Osteocyte (in vitro differentiated cells): ENCODE results near the gene PGLYRP4. TPM values are rescaled to one million over a fixed set of nuclear protein-coding genes. Genes with fewer than 3 reads are reported as not detected.

Experiments
- DNase-seq: peaks from one replicate; pipeline ENCODE4 v3.0.0; 2021; ENCODE audit warnings: mixed read lengths; ENCODE audit not compliant: unreplicated experiment; ENCODE audit errors: extremely low spot score
- H3K27ac Mint-ChIP-seq: one replicate; pipeline ENCODE4 v1.8.0; 2021; ENCODE audit warnings: mild to moderate bottlenecking, mixed read lengths; ENCODE audit not compliant: unreplicated experiment
- H3K27me3 Mint-ChIP-seq: one replicate; pipeline ENCODE4 v1.8.0; 2021; ENCODE audit warnings: mixed read lengths; ENCODE audit not compliant: unreplicated experiment
- H3K36me3 Mint-ChIP-seq: one replicate; pipeline ENCODE4 v1.8.0; 2021; ENCODE audit warnings: mixed read lengths; ENCODE audit not compliant: unreplicated experiment
- H3K4me1 Mint-ChIP-seq: one replicate; pipeline ENCODE4 v1.8.0; 2021; ENCODE audit warnings: mixed read lengths; ENCODE audit not compliant: unreplicated experiment
- H3K4me3 Mint-ChIP-seq: one replicate; pipeline ENCODE4 v1.8.0; 2021; ENCODE audit warnings: mild to moderate bottlenecking, moderate library complexity, mixed read lengths; ENCODE audit not compliant: unreplicated experiment
- H3K9me3 Mint-ChIP-seq: one replicate; pipeline ENCODE4 v1.8.0; 2021; ENCODE audit warnings: mixed read lengths; ENCODE audit not compliant: unreplicated experiment
- total RNA-seq: library from RNA; stranded (reverse); gene quantifications from 2 replicates; pipeline ENCODE4 v1.2.1, GENCODE V29; 2021
- TF ChIP-seq, protein P1 (sequence below): fragments of 200-600 bp; sonication (generic); IDR thresholded peaks from 2 replicates; pipeline ENCODE4 v1.5.0; 2021; ENCODE audit warnings: antibody characterized with exemption, mild to moderate bottlenecking, moderate library complexity

PGLYRP4 gene
- total RNA-seq, 1 donor from 2014 or later = not detected

DNA sequence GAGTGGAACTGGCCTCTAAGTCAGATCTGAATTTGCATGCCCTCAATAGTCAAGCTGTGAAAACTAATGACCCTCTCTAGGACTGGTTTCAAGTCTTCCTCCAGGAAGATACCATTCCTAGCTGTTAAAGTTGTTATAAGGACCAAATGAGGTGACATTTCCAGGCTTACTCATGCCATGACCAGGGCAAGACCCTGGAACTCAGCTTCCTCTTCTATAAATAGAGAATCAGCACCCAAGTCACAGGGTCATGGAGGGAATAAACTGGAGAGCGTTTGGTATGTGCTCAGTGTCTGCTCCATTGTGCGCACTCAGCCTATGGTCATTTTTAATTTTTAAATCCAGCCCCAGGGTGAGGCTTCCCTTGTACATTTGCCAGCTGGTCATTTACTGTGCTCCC is 11.5 kb upstream of the PGLYRP4 start:
- DNase-seq = no peak
- Mint-ChIP-seq H3K27me3 (peaks cover 7% of the 10 kb centered on the region), H3K4me3 (no peak overlapping the region), H3K36me3 (no peaks in the 10 kb centered on the region), H3K9me3 (no peaks in the 10 kb centered on the region), H3K27ac (no peak overlapping the region), H3K4me1 (no peaks in the 10 kb centered on the region)
- TF ChIP-seq, protein P1, sequence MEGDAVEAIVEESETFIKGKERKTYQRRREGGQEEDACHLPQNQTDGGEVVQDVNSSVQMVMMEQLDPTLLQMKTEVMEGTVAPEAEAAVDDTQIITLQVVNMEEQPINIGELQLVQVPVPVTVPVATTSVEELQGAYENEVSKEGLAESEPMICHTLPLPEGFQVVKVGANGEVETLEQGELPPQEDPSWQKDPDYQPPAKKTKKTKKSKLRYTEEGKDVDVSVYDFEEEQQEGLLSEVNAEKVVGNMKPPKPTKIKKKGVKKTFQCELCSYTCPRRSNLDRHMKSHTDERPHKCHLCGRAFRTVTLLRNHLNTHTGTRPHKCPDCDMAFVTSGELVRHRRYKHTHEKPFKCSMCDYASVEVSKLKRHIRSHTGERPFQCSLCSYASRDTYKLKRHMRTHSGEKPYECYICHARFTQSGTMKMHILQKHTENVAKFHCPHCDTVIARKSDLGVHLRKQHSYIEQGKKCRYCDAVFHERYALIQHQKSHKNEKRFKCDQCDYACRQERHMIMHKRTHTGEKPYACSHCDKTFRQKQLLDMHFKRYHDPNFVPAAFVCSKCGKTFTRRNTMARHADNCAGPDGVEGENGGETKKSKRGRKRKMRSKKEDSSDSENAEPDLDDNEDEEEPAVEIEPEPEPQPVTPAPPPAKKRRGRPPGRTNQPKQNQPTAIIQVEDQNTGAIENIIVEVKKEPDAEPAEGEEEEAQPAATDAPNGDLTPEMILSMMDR = no peak

DNA sequence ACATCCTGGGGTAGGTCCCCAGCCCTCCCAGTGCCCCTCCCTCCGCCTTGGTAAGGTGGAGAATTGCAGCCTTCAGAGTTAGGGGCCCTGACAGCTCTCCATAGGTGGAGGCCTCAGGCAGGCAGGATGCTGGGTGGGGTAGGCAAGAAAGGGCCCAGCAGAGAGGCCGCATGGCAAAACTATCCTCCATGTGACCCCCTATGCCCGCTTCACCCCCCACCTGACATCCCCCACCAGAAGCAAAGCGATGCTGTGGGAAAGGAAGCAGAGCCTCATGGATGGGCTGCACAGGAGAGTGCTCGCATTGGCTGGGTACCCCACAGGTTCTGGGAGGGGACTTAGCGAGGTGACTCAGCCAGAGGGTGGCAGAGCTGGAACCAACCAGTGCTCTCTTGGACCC is 10.6 kb upstream of the PGLYRP4 start:
- Mint-ChIP-seq H3K27me3 (peaks cover 4% of the 10 kb centered on the region), H3K4me3 (no peak overlapping the region), H3K4me1 (no peaks in the 10 kb centered on the region), H3K36me3 (no peaks in the 10 kb centered on the region), H3K27ac (no peak overlapping the region), H3K9me3 (no peaks in the 10 kb centered on the region)
- DNase-seq = peak; percentile 71
- TF ChIP-seq, protein P1 = no peak

DNA sequence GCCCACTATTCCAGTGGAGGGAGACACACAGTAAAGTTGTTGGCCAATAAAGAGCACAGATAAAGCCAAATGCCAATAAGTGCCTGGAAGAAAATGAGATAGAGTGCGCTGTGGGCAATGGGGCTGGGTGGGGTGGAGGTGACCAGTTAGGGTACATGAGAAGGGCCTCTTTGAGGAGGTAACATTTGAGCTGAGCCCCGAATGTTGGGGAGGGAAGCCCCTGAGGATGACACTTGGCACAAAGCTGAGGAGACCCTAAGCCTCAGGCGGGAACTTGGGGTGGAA is 10.0 kb upstream of the PGLYRP4 start:
- H3K4me3 Mint-ChIP-seq = no peak overlapping the region
- peaks cover 4% of the 10 kb centered on the region for H3K27me3 Mint-ChIP-seq
- DNase-seq = peak; percentile 57
- no peaks in the 10 kb centered on the region for H3K9me3 Mint-ChIP-seq
- TF ChIP-seq, protein P1 = no peak
- no peaks in the 10 kb centered on the region for H3K4me1 Mint-ChIP-seq
- H3K36me3 Mint-ChIP-seq = no peaks in the 10 kb centered on the region
- H3K27ac Mint-ChIP-seq = no peak overlapping the region

DNA sequence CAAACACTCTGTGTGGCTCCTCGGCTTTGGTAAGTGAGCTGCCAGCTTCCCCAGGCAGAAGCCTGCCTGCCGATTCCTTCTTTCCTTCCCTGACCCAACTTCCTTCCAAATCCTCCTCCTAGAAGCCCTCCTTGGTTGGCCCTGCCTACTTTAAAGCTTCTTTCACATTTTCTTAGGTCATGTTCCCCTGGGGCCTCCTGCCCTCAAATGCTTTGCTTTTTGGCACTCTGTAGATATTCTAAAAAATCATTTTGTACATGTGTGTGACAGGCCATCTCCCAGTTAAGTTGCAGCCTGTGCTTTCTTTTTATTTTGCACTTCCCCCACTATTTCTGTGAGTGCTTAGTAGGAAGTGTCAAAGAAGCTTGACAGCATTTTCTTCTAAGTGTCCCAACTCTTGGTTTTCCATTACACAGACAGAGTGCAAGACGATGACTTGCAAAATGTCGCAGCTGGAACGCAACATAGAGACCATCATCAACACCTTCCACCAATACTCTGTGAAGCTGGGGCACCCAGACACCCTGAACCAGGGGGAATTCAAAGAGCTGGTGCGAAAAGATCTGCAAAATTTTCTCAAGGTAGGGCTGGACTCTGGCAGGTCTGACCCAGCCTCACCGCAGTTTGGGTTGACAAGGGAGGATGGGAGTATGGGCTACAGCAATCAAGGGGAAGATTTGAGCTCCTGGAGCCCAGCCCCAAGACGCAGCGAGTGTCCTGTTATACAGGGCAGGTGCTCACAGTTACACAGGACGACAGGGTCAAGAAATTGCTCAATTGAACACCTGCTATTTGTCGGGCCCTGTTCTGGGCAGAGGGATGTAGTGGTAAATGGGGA is 9.4 kb upstream of the PGLYRP4 start, which contains the start of gene S100A9:
Gene S100A9, plus strand, starts transcription at position 2 of the 838 bp plus-strand sequence. Its CDS starts 430 bp downstream, at position 432.
- H3K4me1 Mint-ChIP-seq = no peaks in the 10 kb centered on the region
- TF ChIP-seq, protein P1 = no peak
- H3K36me3 Mint-ChIP-seq = no peaks in the 10 kb centered on the region
- peak; percentile 59 for DNase-seq
- H3K27me3 Mint-ChIP-seq = peaks cover 4% of the 10 kb centered on the region
- H3K27ac Mint-ChIP-seq = no peak within 1 kb of the TSS
- H3K4me3 Mint-ChIP-seq = no peak within 1 kb of the TSS
- H3K9me3 Mint-ChIP-seq = no peaks in the 10 kb centered on the region

DNA sequence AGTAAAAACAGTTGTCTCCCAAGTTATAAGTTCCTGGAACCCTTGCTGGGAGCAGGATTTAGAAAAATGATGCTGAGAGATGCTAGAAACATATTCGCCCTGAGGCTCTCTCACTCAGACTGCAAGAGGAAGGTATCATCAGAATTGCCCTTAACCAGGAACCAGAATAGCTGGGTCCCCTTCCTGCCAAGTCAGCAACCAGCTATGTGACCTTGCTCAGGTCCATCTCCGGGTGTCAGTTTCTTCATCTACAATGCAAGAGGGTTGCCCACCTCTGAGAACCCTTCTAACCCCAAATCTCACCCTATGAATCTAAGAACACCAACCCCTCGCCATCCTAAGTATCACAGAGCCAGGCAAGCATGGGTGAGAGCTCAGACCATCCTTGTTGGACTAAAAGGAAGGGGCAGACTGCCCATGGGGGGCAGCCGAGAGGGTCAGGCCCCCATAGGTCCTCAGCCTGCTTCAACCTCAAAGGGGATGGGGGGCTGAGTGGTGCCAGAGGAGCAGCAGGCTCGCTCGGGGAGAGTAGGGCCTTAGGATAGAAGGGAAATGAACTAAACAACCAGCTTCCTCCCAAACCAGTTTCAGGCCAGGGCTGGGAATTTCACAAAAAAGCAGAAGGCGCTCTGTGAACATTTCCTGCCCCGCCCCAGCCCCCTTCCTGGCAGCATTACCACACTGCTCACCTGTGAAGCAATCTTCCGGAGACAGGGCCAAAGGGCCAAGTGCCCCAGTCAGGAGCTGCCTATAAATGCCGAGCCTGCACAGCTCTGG is 8.6 kb upstream of the PGLYRP4 start:
- Mint-ChIP-seq H3K4me3 (no peak overlapping the region), H3K27me3 (peaks cover 6% of the 10 kb centered on the region), H3K4me1 (no peaks in the 10 kb centered on the region), H3K36me3 (no peaks in the 10 kb centered on the region), H3K27ac (no peak overlapping the region), H3K9me3 (no peaks in the 10 kb centered on the region)
- DNase-seq = peak; percentile 60
- TF ChIP-seq, protein P1 = no peak
